KOPT-K1 (cell line): ENCODE results near the gene NELFE.
"Not testable (repeated sequence)": the region's sequence is repeated elsewhere in the genome, so short reads cannot be mapped to it uniquely, and the experiment has no call there.

Source experiments
- H3K27ac ChIP-seq: fragments of 200-600 bp; sonication (generic); 2 replicates; pipeline ENCODE4 v1.5.1; 2016; ENCODE audit warnings: antibody characterized with exemption, mild to moderate bottlenecking, low read depth, low read length; ENCODE audit not compliant: poor library complexity, severe bottlenecking
- H3K36me3 ChIP-seq: fragments of 200-600 bp; sonication (generic); 2 replicates; pipeline ENCODE4 v1.5.1; 2017; ENCODE audit warnings: antibody characterized with exemption, mild to moderate bottlenecking, low read length, moderate library complexity; ENCODE audit not compliant: insufficient read depth
- H3K9me3 ChIP-seq: fragments of 200-600 bp; sonication (generic); 2 replicates; pipeline ENCODE4 v1.5.1; 2017; ENCODE audit warnings: antibody characterized with exemption, low read length, mild to moderate bottlenecking; ENCODE audit not compliant: insufficient read depth, poor library complexity, severe bottlenecking

NELFE gene, protein sequence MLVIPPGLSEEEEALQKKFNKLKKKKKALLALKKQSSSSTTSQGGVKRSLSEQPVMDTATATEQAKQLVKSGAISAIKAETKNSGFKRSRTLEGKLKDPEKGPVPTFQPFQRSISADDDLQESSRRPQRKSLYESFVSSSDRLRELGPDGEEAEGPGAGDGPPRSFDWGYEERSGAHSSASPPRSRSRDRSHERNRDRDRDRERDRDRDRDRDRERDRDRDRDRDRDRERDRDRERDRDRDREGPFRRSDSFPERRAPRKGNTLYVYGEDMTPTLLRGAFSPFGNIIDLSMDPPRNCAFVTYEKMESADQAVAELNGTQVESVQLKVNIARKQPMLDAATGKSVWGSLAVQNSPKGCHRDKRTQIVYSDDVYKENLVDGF

GRCh38 chr6:31958741-31959739, at the start of gene NELFE, which contains the start of gene SKIC2:
Gene NELFE, minus strand, starts transcription at chr6:31958971. Its CDS starts 525 bp downstream, at chr6:31958446.
Gene SKIC2, plus strand, starts transcription at chr6:31959175. Its CDS starts 18 bp downstream, at chr6:31959193.
- no peaks in the 10 kb centered on the region for H3K9me3 ChIP-seq
- peaks cover 76% of the 10 kb centered on the region for H3K36me3 ChIP-seq
- H3K27ac ChIP-seq, result peak within 1 kb of the TSS; percentile 77

DNA sequence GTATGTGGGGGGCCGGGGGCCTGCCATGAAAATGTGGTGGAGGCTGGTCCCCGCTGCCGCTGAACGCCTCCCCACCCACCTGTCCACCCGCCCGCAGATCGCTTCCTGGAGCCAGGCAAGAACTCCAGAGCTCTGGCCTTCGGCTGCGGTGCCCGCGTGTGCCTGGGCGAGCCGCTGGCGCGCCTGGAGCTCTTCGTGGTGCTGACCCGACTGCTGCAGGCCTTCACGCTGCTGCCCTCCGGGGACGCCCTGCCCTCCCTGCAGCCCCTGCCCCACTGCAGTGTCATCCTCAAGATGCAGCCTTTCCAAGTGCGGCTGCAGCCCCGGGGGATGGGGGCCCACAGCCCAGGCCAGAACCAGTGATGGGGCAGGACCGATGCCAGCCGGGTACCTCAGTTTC, 49.3 kb upstream of the NELFE start:
- H3K27ac ChIP-seq, H3K36me3 ChIP-seq, H3K9me3 ChIP-seq: not testable (repeated sequence)

DNA sequence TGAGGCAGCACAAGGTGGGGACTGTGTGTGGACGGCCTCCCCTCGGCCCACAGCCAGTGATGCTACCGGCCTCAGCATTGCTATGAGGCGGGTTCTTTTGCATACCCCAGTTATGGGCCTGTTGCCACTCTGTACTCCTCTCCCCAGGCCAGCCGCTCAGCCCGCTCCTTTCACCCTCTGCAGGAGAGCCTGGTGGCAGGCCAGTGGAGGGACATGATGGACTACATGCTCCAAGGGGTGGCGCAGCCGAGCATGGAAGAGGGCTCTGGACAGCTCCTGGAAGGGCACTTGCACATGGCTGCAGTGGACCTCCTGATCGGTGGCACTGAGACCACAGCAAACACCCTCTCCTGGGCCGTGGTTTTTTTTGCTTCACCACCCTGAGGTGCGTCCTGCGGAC, 48.3 kb upstream of the NELFE start:
- H3K36me3 ChIP-seq, H3K27ac ChIP-seq, H3K9me3 ChIP-seq: not testable (repeated sequence)

DNA sequence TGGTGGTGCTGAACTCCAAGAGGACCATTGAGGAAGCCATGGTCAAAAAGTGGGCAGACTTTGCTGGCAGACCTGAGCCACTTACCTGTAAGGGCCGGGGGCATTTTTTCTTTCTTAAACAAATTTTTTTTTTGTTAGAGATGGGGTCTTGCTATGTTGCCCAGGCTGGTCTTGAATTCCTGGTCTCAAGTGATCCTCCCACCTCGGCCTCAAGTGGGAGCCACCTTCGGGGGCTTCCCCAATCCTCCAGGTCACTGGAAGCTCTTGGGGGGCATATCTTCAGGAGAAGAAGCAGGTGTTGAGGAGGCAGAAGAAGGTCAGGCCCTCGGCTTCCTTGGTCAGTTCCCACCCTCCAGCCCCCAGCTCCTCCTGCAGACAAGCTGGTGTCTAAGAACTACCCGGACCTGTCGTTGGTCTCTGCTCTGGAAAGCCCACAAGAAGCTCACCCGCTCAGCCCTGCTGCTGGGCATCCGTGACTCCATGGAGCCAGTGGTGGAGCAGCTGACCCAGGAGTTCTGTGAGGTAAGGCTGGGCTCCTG, 47.3 kb upstream of the NELFE start:
- not testable (repeated sequence) for H3K27ac ChIP-seq, H3K36me3 ChIP-seq

GRCh38 chr6:32005538-32005880, 46.7 kb upstream of the NELFE start:
- not testable (repeated sequence) for H3K27ac ChIP-seq

More for the DNA sequence above, 47.3 kb upstream of the NELFE start:
- H3K9me3 ChIP-seq, result not testable (repeated sequence)

GRCh38 chr6:32004864-32005537, 46.2 kb upstream of the NELFE start:
- not testable (repeated sequence) for H3K27ac ChIP-seq, H3K9me3 ChIP-seq, H3K36me3 ChIP-seq

More at GRCh38 chr6:32005538-32005880, 46.7 kb upstream of the NELFE start:
- H3K9me3 ChIP-seq, H3K36me3 ChIP-seq: not testable (repeated sequence)

DNA sequence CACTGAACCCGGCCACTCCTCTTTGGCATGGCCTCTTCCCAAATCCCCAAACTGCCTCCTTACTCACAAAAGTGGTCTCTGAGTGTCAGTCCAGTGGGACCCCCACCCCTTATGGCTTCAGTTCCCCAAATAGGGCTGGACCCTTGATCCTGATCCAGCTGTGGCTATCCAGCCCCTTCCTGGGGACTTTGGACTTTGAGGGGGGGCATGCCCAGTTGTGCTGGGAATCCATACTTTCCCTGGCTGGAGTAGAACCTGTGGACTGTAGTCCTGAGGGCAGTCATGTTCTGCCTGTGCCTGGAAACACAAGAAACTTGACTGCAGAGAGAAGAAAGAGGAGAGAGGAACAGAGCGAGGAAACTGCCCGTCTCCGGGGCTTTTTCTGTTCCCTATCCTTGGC, 45.6 kb upstream of the NELFE start:
- H3K36me3 ChIP-seq, H3K9me3 ChIP-seq, H3K27ac ChIP-seq: not testable (repeated sequence)

- H3K36me3 ChIP-seq, H3K27ac ChIP-seq: not testable (repeated sequence)
Observed at GRCh38 chr6:32003301-32003700, 44.5 kb upstream of the NELFE start.

GRCh38 chr6:32002546-32003268, 43.9 kb upstream of the NELFE start:
- not testable (repeated sequence) for H3K9me3 ChIP-seq, H3K27ac ChIP-seq, H3K36me3 ChIP-seq

More at GRCh38 chr6:32003301-32003700, 44.5 kb upstream of the NELFE start:
- not testable (repeated sequence) for H3K9me3 ChIP-seq

DNA sequence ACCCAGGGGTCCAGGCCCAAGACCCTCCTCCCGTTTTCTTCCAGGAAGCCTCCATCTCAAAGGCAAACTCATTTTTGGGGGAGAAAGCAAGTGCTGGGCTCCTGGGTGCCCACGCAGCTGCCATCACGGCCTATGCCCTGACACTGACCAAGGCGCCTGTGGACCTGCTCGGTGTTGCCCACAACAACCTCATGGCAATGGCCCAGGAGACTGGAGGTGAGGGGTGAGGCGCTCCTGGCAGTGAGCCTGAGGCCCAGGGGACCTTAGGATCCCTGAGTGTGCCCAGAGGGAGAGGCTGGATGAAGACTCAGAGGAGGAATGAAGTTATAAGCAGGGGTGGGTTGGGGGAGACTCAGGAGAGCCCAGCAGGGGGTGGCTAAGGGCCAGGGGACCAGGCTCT, 37.6 kb upstream of the NELFE start:
- not testable (repeated sequence) for H3K9me3 ChIP-seq, H3K27ac ChIP-seq, H3K36me3 ChIP-seq

DNA sequence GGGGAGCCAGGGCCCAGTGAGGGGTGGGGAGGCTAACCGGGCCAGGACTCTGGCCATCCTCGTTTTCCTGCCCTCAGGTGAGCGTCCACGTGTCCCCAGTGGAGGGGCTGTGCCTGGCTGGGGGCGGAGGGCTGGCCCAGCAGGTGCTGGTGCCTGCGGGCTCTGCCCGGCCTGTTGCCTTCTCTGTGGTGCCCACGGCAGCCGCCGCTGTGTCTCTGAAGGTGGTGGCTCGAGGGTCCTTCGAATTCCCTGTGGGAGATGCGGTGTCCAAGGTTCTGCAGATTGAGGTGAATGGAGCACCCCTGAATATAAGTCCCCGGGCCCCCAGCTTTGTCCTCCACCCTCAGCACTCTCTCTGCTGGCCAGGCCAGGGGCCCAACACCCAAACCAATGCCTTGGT, 35.6 kb upstream of the NELFE start:
- not testable (repeated sequence) for H3K9me3 ChIP-seq, H3K36me3 ChIP-seq, H3K27ac ChIP-seq

GRCh38 chr6:31989363-31989762, 30.6 kb upstream of the NELFE start:
- H3K27ac ChIP-seq, H3K36me3 ChIP-seq, H3K9me3 ChIP-seq: not testable (repeated sequence)

DNA sequence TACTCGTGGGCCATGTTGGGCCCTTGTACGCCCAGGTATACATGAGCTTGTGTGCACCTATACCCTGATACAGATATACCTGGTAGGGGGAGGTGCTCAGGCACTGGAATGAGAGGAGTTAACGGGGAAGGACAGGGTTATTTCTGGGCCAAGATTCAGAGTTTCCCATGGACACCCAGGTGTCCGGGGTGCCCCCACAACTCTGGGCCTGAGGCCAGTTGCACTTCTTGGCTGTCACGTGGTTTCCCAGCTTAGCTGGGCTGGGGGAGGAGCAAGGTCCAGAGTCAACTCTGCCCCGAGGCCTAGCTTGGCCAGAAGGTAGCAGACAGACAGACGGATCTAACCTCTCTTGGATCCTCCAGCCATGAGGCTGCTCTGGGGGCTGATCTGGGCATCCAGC, 23.0 kb upstream of the NELFE start, which contains the start of gene C4A:
C4A (plus strand) TSS at position 314 of the 400 bp plus-strand sequence; CDS start at position 365, 51 bp downstream.
- H3K36me3 ChIP-seq, H3K9me3 ChIP-seq: not testable (repeated sequence)

GRCh38 chr6:31980998-31981397, 22.2 kb upstream of the NELFE start:
- not testable (repeated sequence) for H3K36me3 ChIP-seq, H3K9me3 ChIP-seq, H3K27ac ChIP-seq

More for the DNA sequence above, 23.0 kb upstream of the NELFE start, which contains the start of gene C4A:
- not testable (repeated sequence) for H3K27ac ChIP-seq
